Skeletal muscle cell (primary cell): ENCODE data around the gene RSRC1.
"Not testable (repeated sequence)": the region's sequence is repeated elsewhere in the genome, so short reads cannot be mapped to it uniquely, and the experiment has no call there.

Experiments used
- DNase-seq: peaks from one replicate; pipeline ENCODE4 v3.0.0-alpha.2; 2010; ENCODE audit warnings: low read depth
- H3K4me3 ChIP-seq: 2 replicates; pipeline ENCODE4 v1.5.1; 2011; ENCODE audit warnings: low read depth, mild to moderate bottlenecking, control low read depth, low read length, moderate library complexity

Gene RSRC1

GRCh38 chr3:158355623-158356588 is 246.0 kb downstream of the RSRC1 start:
- H3K4me3 ChIP-seq = no peak overlapping the region
- no peak for DNase-seq

- H3K4me3 ChIP-seq = no peak overlapping the region
- DNase-seq = no peak
Observed at GRCh38 chr3:158359339-158359738, 249.4 kb downstream of the RSRC1 start.

GRCh38 chr3:158360756-158361448 is 251.0 kb downstream of the RSRC1 start:
- no peak for DNase-seq
- H3K4me3 ChIP-seq = no peak overlapping the region

- DNase-seq = no peak
- no peak overlapping the region for H3K4me3 ChIP-seq
Observed at GRCh38 chr3:158368271-158368670, 258.4 kb downstream of the RSRC1 start.

GRCh38 chr3:158369279-158369678 is 259.4 kb downstream of the RSRC1 start:
- DNase-seq = no peak
- no peak overlapping the region for H3K4me3 ChIP-seq

- H3K4me3 ChIP-seq = no peak overlapping the region
- no peak for DNase-seq
Observed at GRCh38 chr3:158379517-158379916, 269.6 kb downstream of the RSRC1 start.

- no peak for DNase-seq
- no peak overlapping the region for H3K4me3 ChIP-seq
Observed at GRCh38 chr3:158381262-158381868, 271.5 kb downstream of the RSRC1 start.

GRCh38 chr3:158382479-158382878 is 272.6 kb downstream of the RSRC1 start:
- no peak overlapping the region for H3K4me3 ChIP-seq
- DNase-seq = no peak

GRCh38 chr3:158384019-158384418 is 274.1 kb downstream of the RSRC1 start:
- no peak overlapping the region for H3K4me3 ChIP-seq
- no peak for DNase-seq

GRCh38 chr3:158395421-158395820 is 285.5 kb downstream of the RSRC1 start:
- no peak overlapping the region for H3K4me3 ChIP-seq
- DNase-seq = no peak

GRCh38 chr3:158402590-158402989 is 292.7 kb downstream of the RSRC1 start:
- no peak for DNase-seq

GRCh38 chr3:158403013-158403412 is 293.1 kb downstream of the RSRC1 start:
- DNase-seq = no peak

More at GRCh38 chr3:158402590-158402989, 292.7 kb downstream of the RSRC1 start:
- H3K4me3 ChIP-seq = no peak overlapping the region

GRCh38 chr3:158404131-158404718 is 294.3 kb downstream of the RSRC1 start:
- H3K4me3 ChIP-seq = no peak overlapping the region
- DNase-seq = no peak

More at GRCh38 chr3:158403013-158403412, 293.1 kb downstream of the RSRC1 start:
- no peak overlapping the region for H3K4me3 ChIP-seq

- DNase-seq = no peak
- no peak overlapping the region for H3K4me3 ChIP-seq
Observed at GRCh38 chr3:158405507-158405906, 295.6 kb downstream of the RSRC1 start.

- DNase-seq = no peak
- no peak overlapping the region for H3K4me3 ChIP-seq
Observed at GRCh38 chr3:158407844-158408517, 298.1 kb downstream of the RSRC1 start.

- not testable (repeated sequence) for H3K4me3 ChIP-seq, DNase-seq
Observed at GRCh38 chr3:158408518-158408897, 298.6 kb downstream of the RSRC1 start.

GRCh38 chr3:158418035-158418434 is 308.1 kb downstream of the RSRC1 start:
- H3K4me3 ChIP-seq = no peak overlapping the region

GRCh38 chr3:158419820-158420653 is 310.1 kb downstream of the RSRC1 start:
- DNase-seq = no peak
- H3K4me3 ChIP-seq = no peak overlapping the region

More at GRCh38 chr3:158418035-158418434, 308.1 kb downstream of the RSRC1 start:
- no peak for DNase-seq
